GM19395 (cell line): ENCODE measurements around the gene TTBK1.

Experiments
- ATAC-seq: cut with Tn5 transposase; IDR thresholded peaks from one replicate; pipeline ENCODE4 v1.9.1; 2021; ENCODE audit warnings: mild to moderate bottlenecking, moderate library complexity; ENCODE audit not compliant: unreplicated experiment

The TTBK1 gene

GRCh38 chr6:43242908-43243663 lies at the start of gene TTBK1:
Gene TTBK1 (plus strand): TSS chr6:43243481. CDS start chr6:43246661, 3,180 bp downstream.
- ATAC-seq: no peak

- ATAC-seq: no peak
Measured at GRCh38 chr6:43193929-43194328, 49.4 kb upstream of the TTBK1 start.

- ATAC-seq: no peak
Measured at GRCh38 chr6:43196337-43196736, 46.9 kb upstream of the TTBK1 start.

- no peak for ATAC-seq
Measured at GRCh38 chr6:43199912-43200311, 43.4 kb upstream of the TTBK1 start.

- ATAC-seq: no peak
Measured at GRCh38 chr6:43200541-43200940, 42.7 kb upstream of the TTBK1 start.

- ATAC-seq: no peak
Measured at GRCh38 chr6:43202451-43202850, 40.8 kb upstream of the TTBK1 start.

- no peak for ATAC-seq
Measured at GRCh38 chr6:43203029-43203717, 40.1 kb upstream of the TTBK1 start.

GRCh38 chr6:43203718-43204095 lies 39.6 kb upstream of the TTBK1 start:
- ATAC-seq: no peak

- no peak for ATAC-seq
Measured at GRCh38 chr6:43204271-43205105, 38.8 kb upstream of the TTBK1 start.

GRCh38 chr6:43205849-43206248 lies 37.4 kb upstream of the TTBK1 start:
- no peak for ATAC-seq

GRCh38 chr6:43207286-43207685 lies 36.0 kb upstream of the TTBK1 start:
- no peak for ATAC-seq

- ATAC-seq: no peak
Measured at GRCh38 chr6:43211955-43212354, 31.3 kb upstream of the TTBK1 start.

GRCh38 chr6:43213431-43213830 lies 29.9 kb upstream of the TTBK1 start:
- no peak for ATAC-seq

GRCh38 chr6:43215066-43215465 lies 28.2 kb upstream of the TTBK1 start:
- ATAC-seq: no peak

GRCh38 chr6:43216200-43216599 lies 27.1 kb upstream of the TTBK1 start:
- no peak for ATAC-seq

GRCh38 chr6:43217351-43217750 lies 25.9 kb upstream of the TTBK1 start:
- ATAC-seq: no peak

GRCh38 chr6:43219119-43219518 lies 24.2 kb upstream of the TTBK1 start:
- no peak for ATAC-seq

GRCh38 chr6:43219814-43220213 lies 23.5 kb upstream of the TTBK1 start:
- ATAC-seq: no peak

- ATAC-seq: no peak
Measured at GRCh38 chr6:43220439-43220951, 22.8 kb upstream of the TTBK1 start.

GRCh38 chr6:43221046-43221972 lies 22.0 kb upstream of the TTBK1 start:
- no peak for ATAC-seq
